Endometrial microvascular endothelial cells (primary cell): Measurements from ENCODE around the gene NKIRAS1. TPM values are rescaled to one million over a fixed set of nuclear protein-coding genes. Genes with fewer than 3 reads are reported as not detected.
"Not testable (repeated sequence)": the region's sequence is repeated elsewhere in the genome, so short reads cannot be mapped to it uniquely, and the experiment has no call there.

Experiments used
- in situ Hi-C: cut with HindIII; loops from 2 replicates; pipeline ENCODE4 v1.10.0; 2017; ENCODE audit warnings: low sequenced_read_pairs, low pct_unique_long_range_greater_than_20kb; ENCODE audit errors: inconsistent ontology term
- total RNA-seq: library from RNA; depleted of rRNA; stranded (reverse); fragments of >200 nt; gene quantifications from one replicate; pipeline ENCODE4 v1.2.3, GENCODE V29; 2015; ENCODE audit errors: inconsistent ontology term

Gene NKIRAS1
- total RNA-seq, 1 donor from 2014 or later: 3.9 TPM

GRCh38 chr3:23849462-23849861 lies 67.3 kb downstream of the NKIRAS1 start:
- in situ Hi-C loops: not testable (repeated sequence)

GRCh38 chr3:23845326-23846216 lies 71.2 kb downstream of the NKIRAS1 start:
- in situ Hi-C loops: no loop called here

- in situ Hi-C loops: no loop called here
Observed at GRCh38 chr3:23843869-23844268, 72.9 kb downstream of the NKIRAS1 start.

Other genes with a start within 250 kb of the NKIRAS1 start
- gene UBE2E1, start 111.0 kb downstream of the NKIRAS1 start, total RNA-seq: 151 TPM
- 3,506 TPM for gene RPL15, start 142 bp upstream of the NKIRAS1 start, total RNA-seq
- gene NR1D2, start 28.3 kb upstream of the NKIRAS1 start, total RNA-seq: 14.6 TPM